H9 (cell line): ENCODE results near the gene AMIGO3. TPM values are rescaled to one million over a fixed set of nuclear protein-coding genes. Genes with fewer than 3 reads are reported as not detected.
"Not testable (repeated sequence)": the region's sequence is repeated elsewhere in the genome, so short reads cannot be mapped to it uniquely, and the experiment has no call there.

Source experiments
- DNase-seq: peaks from one replicate; pipeline ENCODE4 v3.0.0-alpha.2; 2017
- H2AFZ ChIP-seq: one replicate; pipeline ENCODE4 v1.6.1; 2013; ENCODE audit warnings: mild to moderate bottlenecking, low read length, control low read depth, moderate library complexity
- H2AK5ac ChIP-seq: 2 replicates; pipeline ENCODE4 v1.6.1; 2013; ENCODE audit warnings: low read length, control low read depth, mixed read lengths; ENCODE audit not compliant: insufficient read length
- H2BK120ac ChIP-seq: one replicate; pipeline ENCODE4 v1.6.1; 2013; ENCODE audit warnings: low read depth, mild to moderate bottlenecking, low read length, control low read depth, inconsistent platforms; ENCODE audit not compliant: poor library complexity, severe bottlenecking
- H2BK12ac ChIP-seq: 2 replicates; pipeline ENCODE4 v1.6.1; 2013; ENCODE audit warnings: low read length, control low read depth, mixed read lengths, low read depth; ENCODE audit not compliant: insufficient read length
- H2BK15ac ChIP-seq: 2 replicates; pipeline ENCODE4 v1.6.1; 2013; ENCODE audit warnings: low read depth, low read length, control low read depth
- H2BK20ac ChIP-seq: one replicate; pipeline ENCODE4 v1.6.1; 2013; ENCODE audit warnings: low read depth, mild to moderate bottlenecking, low read length, control low read depth, inconsistent platforms; ENCODE audit not compliant: poor library complexity, severe bottlenecking
- H2BK5ac ChIP-seq: 2 replicates; pipeline ENCODE4 v1.6.1; 2013; ENCODE audit warnings: low read length, control low read depth, mixed read lengths; ENCODE audit not compliant: insufficient read length
- H3K14ac ChIP-seq: 2 replicates; pipeline ENCODE4 v1.6.1; 2013; ENCODE audit warnings: low read length, control low read depth; ENCODE audit not compliant: insufficient read depth
- H3K18ac ChIP-seq: 2 replicates; pipeline ENCODE4 v1.6.1; 2013; ENCODE audit warnings: low read depth, mild to moderate bottlenecking, mixed read lengths, low read length, control low read depth; ENCODE audit not compliant: insufficient read length
- H3K23ac ChIP-seq: 2 replicates; pipeline ENCODE4 v1.6.1; 2013; ENCODE audit warnings: low read length, control low read depth, mixed read lengths, low read depth; ENCODE audit not compliant: insufficient read length
- H3K23me2 ChIP-seq: 2 replicates; pipeline ENCODE4 v1.6.1; 2013; ENCODE audit warnings: low read depth, mild to moderate bottlenecking, mixed read lengths, low read length, control low read depth; ENCODE audit not compliant: insufficient read length, poor library complexity, severe bottlenecking
- H3K27ac ChIP-seq: 2 replicates; pipeline ENCODE4 v1.5.1; 2013; ENCODE audit warnings: low read length, control low read depth, mixed read lengths, low read depth; ENCODE audit not compliant: insufficient read length
- H3K27me3 ChIP-seq: 2 replicates; pipeline ENCODE4 v1.6.1; 2013; ENCODE audit warnings: low read length, control low read depth, inconsistent platforms; ENCODE audit not compliant: insufficient read depth
- H3K4ac ChIP-seq: 2 replicates; pipeline ENCODE4 v1.6.1; 2013; ENCODE audit warnings: low read depth, mild to moderate bottlenecking, control low read depth, inconsistent platforms, low read length, moderate library complexity
- H3K4me1 ChIP-seq: 2 replicates; pipeline ENCODE4 v1.6.1; 2013; ENCODE audit warnings: low read length, control low read depth, inconsistent platforms; ENCODE audit not compliant: insufficient read depth
- H3K4me2 ChIP-seq: 2 replicates; pipeline ENCODE4 v1.6.1; 2013; ENCODE audit warnings: low read length, control low read depth, mixed read lengths; ENCODE audit not compliant: insufficient read length, insufficient read depth
- H3K56ac ChIP-seq: 2 replicates; pipeline ENCODE4 v1.6.1; 2013; ENCODE audit warnings: low read depth, mild to moderate bottlenecking, mixed read lengths, low read length, control low read depth; ENCODE audit not compliant: insufficient read length
- H3K79me1 ChIP-seq: 2 replicates; pipeline ENCODE4 v1.6.1; 2013; ENCODE audit warnings: low read depth, mild to moderate bottlenecking, moderate library complexity, low read length, control low read depth, inconsistent platforms; ENCODE audit not compliant: insufficient read depth, poor library complexity, severe bottlenecking
- H3K79me2 ChIP-seq: 2 replicates; pipeline ENCODE4 v1.6.1; 2013; ENCODE audit warnings: low read length, control low read depth, inconsistent platforms; ENCODE audit not compliant: insufficient read depth
- H3K9ac ChIP-seq: 2 replicates; pipeline ENCODE4 v1.6.1; 2013; ENCODE audit warnings: low read length, control low read depth, mixed read lengths; ENCODE audit not compliant: insufficient read length; ENCODE audit errors: extremely low read depth
- H3K9me3 ChIP-seq: one replicate; pipeline ENCODE4 v1.6.1; 2013; ENCODE audit warnings: low read depth, low read length, inconsistent platforms; ENCODE audit not compliant: control insufficient read depth
- H3T11ph ChIP-seq: one replicate; pipeline ENCODE4 v1.6.1; 2013; ENCODE audit warnings: mild to moderate bottlenecking, low read length, control low read depth, inconsistent platforms
- H4K20me1 ChIP-seq: one replicate; pipeline ENCODE4 v1.6.1; 2013; ENCODE audit not compliant: control insufficient read depth, insufficient read length, insufficient read depth
- H4K5ac ChIP-seq: 2 replicates; pipeline ENCODE4 v1.6.1; 2013; ENCODE audit warnings: low read depth, mild to moderate bottlenecking, mixed read lengths, low read length, control low read depth; ENCODE audit not compliant: insufficient read length
- H4K8ac ChIP-seq: replicated peaks from 2 replicates; pipeline ENCODE4 v1.6.1; 2013; ENCODE audit warnings: low read length, control low read depth, mixed read lengths, low read depth; ENCODE audit not compliant: insufficient read length
- H4K91ac ChIP-seq: 2 replicates; pipeline ENCODE4 v1.6.1; 2013; ENCODE audit warnings: low read depth, mild to moderate bottlenecking, moderate library complexity, mixed read lengths, low read length, control low read depth; ENCODE audit not compliant: insufficient read length
- H3K27ac Mint-ChIP-seq, 3 experiments: 2 replicates in 2 of 3; 3 replicates in 1 of 3; pipeline ENCODE4 v1.8.0; 2020 to 2021; ENCODE audit warnings: mixed read lengths in 3 of 3, mild to moderate bottlenecking in 1 of 3, moderate library complexity in 1 of 3
- H3K27me3 Mint-ChIP-seq: 2 replicates; pipeline ENCODE4 v1.8.0; 2021; ENCODE audit warnings: low read depth, mild to moderate bottlenecking, moderate library complexity, mixed read lengths
- H3K36me3 Mint-ChIP-seq, 3 experiments: 2 replicates in 2 of 3; 3 replicates in 1 of 3; pipeline ENCODE4 v1.8.0; 2020 to 2021; ENCODE audit warnings: low read depth in 3 of 3, mixed read lengths in 3 of 3; ENCODE audit not compliant: insufficient read depth in 1 of 3
- H3K4me1 Mint-ChIP-seq, 2 experiments: 2 replicates each; pipeline ENCODE4 v1.8.0; 2020; ENCODE audit warnings: mixed read lengths in 2 of 2
- H3K4me3 Mint-ChIP-seq, 2 experiments: 2 replicates in 1 of 2; 3 replicates in 1 of 2; pipeline ENCODE4 v1.8.0; 2020 to 2021; ENCODE audit warnings: mild to moderate bottlenecking in 2 of 2, mixed read lengths in 2 of 2, moderate library complexity in 1 of 2
- H3K9me3 Mint-ChIP-seq, 2 experiments: 2 replicates in 1 of 2; 3 replicates in 1 of 2; pipeline ENCODE4 v1.8.0; 2020; ENCODE audit warnings: mild to moderate bottlenecking in 2 of 2, mixed read lengths in 2 of 2, moderate library complexity in 1 of 2
- CTCF ChIP-seq: fragments of 200-600 bp; sonication (generic); conservative IDR thresholded peaks from 3 replicates; pipeline ENCODE4 v1.8.0; 2021; ENCODE audit warnings: antibody characterized with exemption, mild to moderate bottlenecking
- WGBS: extraction: QIAGEN DNeasy Blood & Tissue Kit; methylation state at CpG from one replicate; pipeline ENCODE4 v1.1.7; 2013; ENCODE audit warnings: missing lambda C conversion rate, low lambda C conversion rate, mixed read lengths; ENCODE audit not compliant: insufficient read length; ENCODE audit errors: extremely low coverage; 5-methylcytosine and 5-hydroxymethylcytosine counted together
- total RNA-seq: library from RNA; stranded (reverse); gene quantifications from 2 replicates; pipeline ENCODE4 v1.2.1, GENCODE V29; 2021

The AMIGO3 gene
- total RNA-seq, 1 experiment from 2014 or later = 3.8 TPM

- H4K5ac ChIP-seq = not testable (repeated sequence)
Measured at GRCh38 chr3:49686346-49686745, 33.1 kb downstream of the AMIGO3 start.

GRCh38 chr3:49685846-49686245 lies 33.6 kb downstream of the AMIGO3 start:
- H3K4me1 ChIP-seq, H2BK12ac ChIP-seq, H3K18ac ChIP-seq, H2BK5ac ChIP-seq, H3K23ac ChIP-seq, H3K27ac ChIP-seq, H4K5ac ChIP-seq, H2AK5ac ChIP-seq, DNase-seq, H2BK120ac ChIP-seq, H4K91ac ChIP-seq, H3T11ph ChIP-seq, H3K27ac Mint-ChIP-seq, H3K9ac ChIP-seq, H3K4ac ChIP-seq, H3K9me3 ChIP-seq, H2AFZ ChIP-seq, H3K14ac ChIP-seq, H3K9me3 Mint-ChIP-seq, H2BK20ac ChIP-seq, H3K27me3 Mint-ChIP-seq, H2BK15ac ChIP-seq, H3K27me3 ChIP-seq, H3K56ac ChIP-seq, H3K23me2 ChIP-seq, H3K79me1 ChIP-seq, H3K79me2 ChIP-seq, H4K20me1 ChIP-seq, H4K8ac ChIP-seq: not testable (repeated sequence)
- Mint-ChIP-seq H3K36me3 (peaks cover 11 to 32% (median 28%) of the 10 kb centered on the region in 3 experiments; a peak in 6 of 7 replicates), H3K4me3 (peak overlapping the region; percentile 74 to 86; a peak in 4 of 5 replicates), H3K4me1 (peaks cover 20 to 30% of the 10 kb centered on the region in 2 experiments)
- WGBS = no CpG with 5 or more reads among the region's 36 CpGs
- H3K4me2 ChIP-seq = peak overlapping the region; percentile 24

More at GRCh38 chr3:49686346-49686745, 33.1 kb downstream of the AMIGO3 start:
- H3K4me1 ChIP-seq, H4K8ac ChIP-seq, H3K27me3 Mint-ChIP-seq, H2AFZ ChIP-seq, H3K23ac ChIP-seq, H2BK12ac ChIP-seq, H3K4ac ChIP-seq, H3K14ac ChIP-seq, H3K79me2 ChIP-seq, H2AK5ac ChIP-seq, H3K27ac ChIP-seq, H3K9me3 Mint-ChIP-seq, H3K18ac ChIP-seq, H3K23me2 ChIP-seq, H2BK120ac ChIP-seq, H3K56ac ChIP-seq, H3T11ph ChIP-seq, H3K27me3 ChIP-seq, H3K9me3 ChIP-seq, H3K9ac ChIP-seq, H2BK5ac ChIP-seq, H2BK20ac ChIP-seq, H2BK15ac ChIP-seq, H4K20me1 ChIP-seq, H3K79me1 ChIP-seq, H4K91ac ChIP-seq: not testable (repeated sequence)
- 0 out of 3 replicates have a peak, but pooled peaks have one; percentile 9 for TF ChIP-seq CTCF
- peak overlapping the region; percentile 24 for H3K4me2 ChIP-seq
- peak; percentile 94 for DNase-seq
- peak overlapping the region in 1 of 3 experiments; percentile 91; a peak in 2 of 7 replicates for H3K27ac Mint-ChIP-seq
- H3K36me3 Mint-ChIP-seq = peaks cover 11 to 32% (median 26%) of the 10 kb centered on the region in 3 experiments; a peak in 6 of 7 replicates
- H3K4me1 Mint-ChIP-seq = peaks cover 20 to 30% of the 10 kb centered on the region in 2 experiments
- peak overlapping the region; percentile 74 to 86 for H3K4me3 Mint-ChIP-seq
- WGBS = no CpG with 5 or more reads among the region's 29 CpGs
